H1 (cell line): Measurements from ENCODE around the gene SLC44A1. TPM values are rescaled to one million over a fixed set of nuclear protein-coding genes. Genes with fewer than 3 reads are reported as not detected.
A peak's percentile ranks its signal among the peaks of the same experiment; 100 is the strongest.

Source experiments
- CTCF ChIA-PET: fragments of 300-600 bp; sonication (Branson Sonifier 250); formaldehyde crosslinking; loops from one replicate; lab custom pipeline; 2021; ENCODE audit not compliant: partially characterized antibody; lab: Charles Lee
- POLR2A ChIA-PET: fragments of 300-600 bp; sonication (Branson Sonifier 250); formaldehyde crosslinking; loops from one replicate; lab custom pipeline; 2021; ENCODE audit warnings: inconsistent platforms; ENCODE audit not compliant: partially characterized antibody; lab: Charles Lee
- DNase-seq, 2 experiments: peaks; one replicate each; pipeline versions ENCODE4 v3.0.0 to v3.0.0-alpha.2; 2010 to 2022; ENCODE audit warnings: low spot score in 2 of 2, low read depth in 1 of 2, mixed read lengths in 1 of 2
- FAIRE-seq: peaks from 2 replicates; lab custom pipeline; 2011; peaks lifted over from hg19 to GRCh38; lab: Jason Lieb, UNC
- H2AFZ ChIP-seq: 2 replicates; pipeline ENCODE4 v1.8.1; 2012; ENCODE audit warnings: low read length, inconsistent platforms
- H2AK5ac ChIP-seq: 2 replicates; pipeline ENCODE4 v1.6.1; 2013; ENCODE audit warnings: low read depth, low read length
- H2BK120ac ChIP-seq: replicated peaks from 2 replicates; pipeline ENCODE3; 2013; ENCODE audit warnings: low read depth, low read length, inconsistent platforms
- H2BK12ac ChIP-seq: 2 replicates; pipeline ENCODE4 v1.6.1; 2013; ENCODE audit warnings: low read depth, low read length
- H2BK15ac ChIP-seq: 2 replicates; pipeline ENCODE4 v1.6.1; 2013; ENCODE audit warnings: low read length
- H2BK20ac ChIP-seq: 2 replicates; pipeline ENCODE4 v1.6.1; 2013; ENCODE audit warnings: low read length
- H2BK5ac ChIP-seq: 2 replicates; pipeline ENCODE4 v1.6.1; 2013; ENCODE audit warnings: low read depth, low read length
- H3K14ac ChIP-seq: 2 replicates; pipeline ENCODE4 v1.6.1; 2013; ENCODE audit warnings: inconsistent platforms; ENCODE audit not compliant: insufficient read length
- H3K18ac ChIP-seq: 2 replicates; pipeline ENCODE4 v1.6.1; 2013; ENCODE audit warnings: low read length; ENCODE audit errors: extremely low read depth
- H3K23ac ChIP-seq: 2 replicates; pipeline ENCODE4 v1.6.1; 2013; ENCODE audit warnings: inconsistent platforms; ENCODE audit not compliant: insufficient read length
- H3K23me2 ChIP-seq: 2 replicates; pipeline ENCODE4 v1.6.1; 2013; ENCODE audit warnings: low read depth, low read length
- H3K27ac ChIP-seq: 2 replicates; pipeline ENCODE4 v1.6.1; 2011; ENCODE audit warnings: low read depth, low read length, inconsistent platforms
- H3K27me3 ChIP-seq, 4 experiments: replicated peaks in 1 of 4; 1 replicate in 1 of 4; 2 replicates in 3 of 4; pipeline versions ENCODE4 v1.6.1 to v1.8.1; 2011 to 2013; ENCODE audit warnings: low read length in 3 of 4, mild to moderate bottlenecking in 3 of 4, inconsistent platforms in 2 of 4, mixed read lengths in 2 of 4, moderate library complexity in 1 of 4; ENCODE audit not compliant: control insufficient read depth in 3 of 4, insufficient read depth in 3 of 4; ENCODE audit errors: extremely low read depth in 1 of 4
- H3K36me3 ChIP-seq, 4 experiments: 2 replicates each; pipeline versions ENCODE4 v1.6.1 to v1.8.1; 2011 to 2013; ENCODE audit warnings: mild to moderate bottlenecking in 4 of 4, low read length in 3 of 4, moderate library complexity in 2 of 4, control low read depth in 1 of 4, inconsistent platforms in 1 of 4; ENCODE audit not compliant: insufficient read depth in 4 of 4, control insufficient read depth in 2 of 4
- H3K4ac ChIP-seq: replicated peaks from 2 replicates; pipeline ENCODE3; 2013; ENCODE audit warnings: low read length, low read depth, mixed read lengths, inconsistent platforms; ENCODE audit not compliant: insufficient read length
- H3K4me1 ChIP-seq, 4 experiments: replicated peaks in 1 of 4; 1 replicate in 1 of 4; 2 replicates in 3 of 4; pipeline versions ENCODE4 v1.6.1 to v1.8.1; 2011 to 2013; ENCODE audit warnings: low read length in 3 of 4, inconsistent platforms in 2 of 4, mixed read lengths in 1 of 4; ENCODE audit not compliant: insufficient read depth in 4 of 4, control insufficient read depth in 3 of 4
- H3K4me2 ChIP-seq, 2 experiments: 2 replicates each; pipeline versions ENCODE4 v1.6.1 to v1.8.1; 2011 to 2013; ENCODE audit warnings: low read depth in 2 of 2, low read length in 2 of 2, control low read depth in 1 of 2, inconsistent platforms in 1 of 2, mild to moderate bottlenecking in 1 of 2; ENCODE audit not compliant: insufficient read depth in 1 of 2
- H3K4me3 ChIP-seq, 4 experiments: fragments of 200-600, 300-600 bp in 1 of 4; sonication (generic), shearing (Covaris generic), sonication (Bioruptor Twin) in 1 of 4; 2 replicates each; pipeline versions ENCODE4 v1.5.1 to v1.8.1; 2011 to 2016; ENCODE audit warnings: low read length in 4 of 4, low read depth in 3 of 4, control low read depth in 2 of 4, inconsistent platforms in 2 of 4, mild to moderate bottlenecking in 2 of 4, mixed read lengths in 1 of 4, moderate library complexity in 1 of 4; ENCODE audit not compliant: insufficient read depth in 2 of 4; ENCODE audit errors: extremely low read depth in 1 of 4
- H3K56ac ChIP-seq: replicated peaks from 2 replicates; pipeline ENCODE3; 2013; ENCODE audit warnings: low read depth, mild to moderate bottlenecking, mixed read lengths, low read length, inconsistent platforms; ENCODE audit not compliant: insufficient read length
- H3K79me1 ChIP-seq: 2 replicates; pipeline ENCODE4 v1.6.1; 2013; ENCODE audit warnings: low read depth, low read length, control low read depth
- H3K79me2 ChIP-seq, 2 experiments: 2 replicates each; pipeline versions ENCODE4 v1.6.1 to v1.8.1; 2012 to 2013; ENCODE audit warnings: low read length in 2 of 2, mild to moderate bottlenecking in 2 of 2, inconsistent platforms in 1 of 2; ENCODE audit not compliant: insufficient read depth in 2 of 2, control insufficient read depth in 1 of 2
- H3K9ac ChIP-seq, 4 experiments: replicated peaks in 1 of 4; 1 replicate in 1 of 4; 2 replicates in 3 of 4; pipeline versions ENCODE4 v1.6.1 to v1.8.1; 2011 to 2013; ENCODE audit warnings: low read depth in 3 of 4, low read length in 3 of 4, control low read depth in 2 of 4, mild to moderate bottlenecking in 2 of 4, moderate library complexity in 2 of 4, inconsistent platforms in 1 of 4; ENCODE audit errors: extremely low read depth in 1 of 4
- H3K9me3 ChIP-seq, 2 experiments: 2 replicates each; pipeline versions ENCODE4 v1.6.1 to v1.8.1; 2012 to 2013; ENCODE audit warnings: mild to moderate bottlenecking in 2 of 2, moderate library complexity in 2 of 2, control low read depth in 1 of 2, inconsistent platforms in 1 of 2, low read depth in 1 of 2, low read length in 1 of 2, mixed read lengths in 1 of 2; ENCODE audit not compliant: insufficient read depth in 2 of 2
- H4K20me1 ChIP-seq, 2 experiments: replicated peaks in 1 of 2; 2 replicates each; pipeline versions ENCODE3 to v1.8.1; 2011 to 2013; ENCODE audit warnings: inconsistent platforms in 2 of 2, low read length in 2 of 2, mild to moderate bottlenecking in 1 of 2; ENCODE audit not compliant: insufficient read depth in 2 of 2, control insufficient read depth in 1 of 2
- H4K5ac ChIP-seq: 2 replicates; pipeline ENCODE4 v1.6.1; 2013; ENCODE audit warnings: low read length, low read depth, mixed read lengths, inconsistent platforms; ENCODE audit not compliant: insufficient read length
- H4K8ac ChIP-seq: 2 replicates; pipeline ENCODE4 v1.8.0; 2013; ENCODE audit warnings: mild to moderate bottlenecking, moderate library complexity, low read length, inconsistent platforms; ENCODE audit not compliant: insufficient read depth; ENCODE audit errors: extremely low read depth
- H4K91ac ChIP-seq: replicated peaks from 2 replicates; pipeline ENCODE3; 2013; ENCODE audit warnings: low read length, mixed read lengths, inconsistent platforms; ENCODE audit not compliant: insufficient read length
- CBX5 ChIP-seq: fragments of 300-800, 300-1000 bp; sonication (generic); IDR thresholded peaks from 2 replicates; pipeline ENCODE4 v1.7.1; 2016; ENCODE audit warnings: antibody characterized with exemption, low read length, low read depth
- CHD2 ChIP-seq: IDR thresholded peaks from 2 replicates; pipeline ENCODE4 v1.6.1; 2012; ENCODE audit warnings: low read length, improper control_type of control experiment
- JUND ChIP-seq: IDR thresholded peaks from 2 replicates; pipeline ENCODE4 v1.6.1; 2011; ENCODE audit warnings: mild to moderate bottlenecking, improper control_type of control experiment, low read length
- KDM5A ChIP-seq: fragments of 200-600 bp; IDR thresholded peaks from 2 replicates; pipeline ENCODE4 v1.7.1; 2012; ENCODE audit warnings: mild to moderate bottlenecking, low read length, inconsistent platforms, mixed read lengths
- MAFK ChIP-seq: IDR thresholded peaks from 2 replicates; pipeline ENCODE4 v1.6.1; 2012; ENCODE audit warnings: low read depth, mild to moderate bottlenecking, improper control_type of control experiment, low read length
- NRF1 ChIP-seq: IDR thresholded peaks from 2 replicates; pipeline ENCODE4 v1.6.1; 2011; ENCODE audit warnings: mild to moderate bottlenecking, low read depth, low read length, improper control_type of control experiment
- POLR2A ChIP-seq, 2 experiments: IDR thresholded peaks; 1 replicate in 1 of 2; 2 replicates in 1 of 2; pipeline ENCODE4 v1.6.1; 2011; ENCODE audit warnings: low read depth in 2 of 2, low read length in 2 of 2, mild to moderate bottlenecking in 2 of 2; ENCODE audit errors: control extremely low read depth in 1 of 2
- RAD21 ChIP-seq, 2 experiments: IDR thresholded peaks in 1 of 2; conservative IDR thresholded peaks in 1 of 2; 2 replicates each; pipeline ENCODE4 v1.6.1; 2011; ENCODE audit warnings: low read depth in 2 of 2, low read length in 2 of 2, improper control_type of control experiment in 1 of 2, inconsistent platforms in 1 of 2, mild to moderate bottlenecking in 1 of 2, moderate library complexity in 1 of 2
- RBBP5 ChIP-seq: IDR thresholded peaks from 2 replicates; pipeline ENCODE4 v1.7.1; 2012; ENCODE audit warnings: low read depth, mild to moderate bottlenecking, inconsistent platforms, low read length, moderate library complexity, borderline replicate concordance
- TAF1 ChIP-seq: IDR thresholded peaks from 2 replicates; pipeline ENCODE4 v1.6.1; 2011; ENCODE audit warnings: mild to moderate bottlenecking, low read depth, low read length
- USF2 ChIP-seq: IDR thresholded peaks from 2 replicates; pipeline ENCODE4 v1.6.1; 2011; ENCODE audit warnings: low read length, improper control_type of control experiment
- whole genome bisulfite sequencing, 2 experiments: shearing (Covaris generic) in 1 of 2; methylation state at CpG; one replicate each; pipeline versions ENCODE4 v1.1.6 to v1.1.7; 2013 to 2015; ENCODE audit warnings: low lambda C conversion rate in 2 of 2, mixed read lengths in 2 of 2, inconsistent platforms in 1 of 2, low coverage in 1 of 2, missing lambda C conversion rate in 1 of 2; ENCODE audit not compliant: insufficient replicate concordance in 2 of 2, insufficient coverage in 1 of 2, insufficient read length in 1 of 2; ENCODE audit errors: extremely low coverage in 1 of 2, missing lambda C conversion rate in 1 of 2; 5-methylcytosine and 5-hydroxymethylcytosine counted together
- polyA plus RNA-seq, 7 experiments: library from polyadenylated mRNA; depleted of rRNA in 3 of 7; stranded (reverse) in 5 of 7; unstranded in 2 of 7; fragments of >200 nt in 5 of 7; fragments of 200-250 nt in 2 of 7; gene quantifications; 1 replicate in 5 of 7; 2 replicates in 1 of 7; 4 replicates in 1 of 7; pipeline versions ENCODE4 v1.2.1 to v1.2.3, GENCODE V29; 2011 to 2013; ENCODE audit warnings: missing spikeins in 2 of 7, mixed read lengths in 2 of 7
- total RNA-seq: library from RNA; stranded (reverse); fragmentation: NEBNext Ultra II Directional; extraction: Animal tissue kit (Norgen Biotek cat#: 25700); gene quantifications from 2 replicates; pipeline ENCODE4 v1.2.1, GENCODE V29; 2021

The SLC44A1 gene
- total and polyA plus RNA-seq, 2 of the 8 experiments (the other 6 are each of a cell fraction or from before 2014, with no cell fraction given), result 30.5 to 71.2 TPM

GRCh38 chr9:105242062-105242461 is 2.4 kb upstream of the SLC44A1 start:
- no peak for FAIRE-seq
- TF ChIP-seq MAFK, result no peak
- TF ChIP-seq USF2, result no peak
- TF ChIP-seq CBX5, result no peak
- no peak for TF ChIP-seq CHD2
- no peak for TF ChIP-seq RBBP5
- TF ChIP-seq KDM5A, result no peak
- no peak for TF ChIP-seq NRF1
- no peak for TF ChIP-seq POLR2A (IDR thresholded peaks at IDR 0.05; ENCODE audit: control extremely low read depth in 1 of 2, low read depth in 2 of 2, low read length in 2 of 2)
- no peak for TF ChIP-seq JUND
- TF ChIP-seq TAF1, result no peak
- TF ChIP-seq RAD21 (IDR thresholded peaks at IDR 0.05 in 1 of 2, conservative IDR thresholded peaks at IDR 0.05 in 1 of 2; ENCODE audit: low read depth in 2 of 2, low read length in 2 of 2), result no peak

More at GRCh38 chr9:105242062-105242461, 2.4 kb upstream of the SLC44A1 start:
- no peak overlapping the region for H3K18ac ChIP-seq
- ChIA-PET CTCF (interaction anchor here (0.7 kb wide), 1 partner anchor 380 kb away, joined by 3 read pairs; no protein-coding TSS in a partner anchor), POLR2A (interaction anchor here (0.6 to 1.2 kb wide), 2 partner anchors 12 to 131 kb away, joined by 3 read pairs; no protein-coding TSS in a partner anchor)
- H3K56ac ChIP-seq, result no peak overlapping the region
- no peak overlapping the region for H2BK120ac ChIP-seq
- H2AFZ ChIP-seq, result no peak overlapping the region
- H3K23me2 ChIP-seq, result peaks cover 5% of the 10 kb centered on the region; the same call in 1 of the 2 replicates
- no peaks in the 10 kb centered on the region for H3K27me3 ChIP-seq
- H3K4me3 ChIP-seq, result peak overlapping the region in 1 of 4 experiments; percentile 84; a peak in 3 of 8 replicates
- no peak overlapping the region for H4K8ac ChIP-seq
- peaks cover 5 to 17% of the 10 kb centered on the region in 2 experiments; a peak in 3 of 4 replicates for H3K79me2 ChIP-seq
- H3K4ac ChIP-seq, result no peak overlapping the region
- H3K4me2 ChIP-seq, result peak overlapping the region; percentile 39 to 63; a peak in 3 of 4 replicates
- no peak overlapping the region for H2BK15ac ChIP-seq
- no peak overlapping the region for H2BK12ac ChIP-seq
- no peak overlapping the region for H3K23ac ChIP-seq
- H2AK5ac ChIP-seq, result no peak overlapping the region
- no peak overlapping the region for H4K5ac ChIP-seq
- no peak for DNase-seq
- H3K79me1 ChIP-seq, result no peaks in the 10 kb centered on the region
- H2BK5ac ChIP-seq, result no peak overlapping the region
- peaks cover 0 to 2% of the 10 kb centered on the region in 2 experiments for H4K20me1 ChIP-seq
- peaks cover 0 to 22% (median 13%) of the 10 kb centered on the region in 4 experiments; a peak in 5 of 7 replicates for H3K4me1 ChIP-seq
- WGBS, 2 experiments, result 19% methylated on average over 2 of the region's 2 CpGs; no CpG with 5 or more reads in 1 of the 2 experiments
- no peak overlapping the region for H3K9ac ChIP-seq
- no peak overlapping the region for H3K14ac ChIP-seq
- no peaks in the 10 kb centered on the region for H3K36me3 ChIP-seq
- H3K9me3 ChIP-seq, result no peaks in the 10 kb centered on the region
- H2BK20ac ChIP-seq, result no peak overlapping the region
- no peak overlapping the region for H4K91ac ChIP-seq
- no peak overlapping the region for H3K27ac ChIP-seq
